ENCODE data around the gene PGAM1. TPM values are rescaled to one million over a fixed set of nuclear protein-coding genes. Genes with fewer than 3 reads are reported as not detected.

Gene PGAM1
- total and polyA plus RNA-seq, 11 donors: 41.6 to 436 (median 250) TPM

DNA sequence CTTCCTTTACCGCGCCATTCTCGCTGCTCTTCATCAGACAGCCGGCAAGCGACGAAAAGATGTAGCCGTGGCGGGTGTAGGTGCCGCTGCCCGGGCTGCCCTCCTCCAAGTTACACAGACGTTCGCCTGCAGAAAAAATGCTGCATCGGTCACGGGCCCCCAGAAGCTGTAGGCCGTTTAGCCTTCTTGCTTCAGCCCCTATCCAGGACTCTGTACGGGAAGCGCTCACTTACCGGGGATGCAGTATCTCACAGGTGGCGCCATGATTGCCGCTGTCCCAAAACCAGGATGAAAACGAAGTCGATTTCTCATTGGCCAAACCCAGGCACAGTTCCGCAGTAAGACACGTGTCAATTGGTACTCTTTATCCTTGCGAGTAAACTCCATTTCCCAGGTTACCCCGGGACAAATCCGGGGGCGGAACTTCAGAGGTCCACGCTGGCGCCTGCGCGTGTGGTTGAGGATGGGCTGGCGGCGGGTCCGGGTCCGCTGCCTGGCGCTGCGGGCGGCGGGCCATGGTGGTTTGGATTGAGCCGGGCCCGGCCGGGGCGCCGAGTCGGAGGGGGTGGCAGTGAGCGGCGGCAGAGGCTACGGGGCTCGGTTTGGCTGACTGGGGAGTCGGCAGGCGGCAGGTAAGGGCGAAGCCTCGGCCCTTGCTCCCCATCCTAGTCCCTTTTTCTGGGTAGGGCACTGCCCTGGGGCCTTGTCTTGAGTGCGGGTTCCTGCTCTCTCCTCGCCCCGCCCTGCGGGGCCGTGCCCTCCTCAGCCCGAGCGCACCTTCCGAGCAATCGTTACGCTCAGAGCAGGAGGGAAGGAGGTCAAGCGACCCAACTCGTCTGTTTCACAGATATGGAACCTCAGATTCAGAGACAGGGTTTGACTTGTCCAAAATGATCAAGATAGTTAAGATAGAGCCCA, 20.0 kb downstream of the PGAM1 start, which contains the start of the genes EXOSC1 and ZDHHC16:
TSS of gene EXOSC1 (minus strand) at position 285 of the 918 bp plus-strand sequence. CDS start at position 264, 21 bp downstream.
TSS of gene ZDHHC16 (plus strand) at position 454 of the 918 bp plus-strand sequence. CDS start 5,501 bp downstream, outside the sequence.
- intact Hi-C loops (cut with DNase I): loop anchor here in 3 of 10 donors (2.0 to 10.0 kb wide), 3 partner anchors 17 to 51 kb away; partner anchors contain the start of genes MMS19 (in 2 of the 3) and UBTD1 (in 2 of the 3)

DNA sequence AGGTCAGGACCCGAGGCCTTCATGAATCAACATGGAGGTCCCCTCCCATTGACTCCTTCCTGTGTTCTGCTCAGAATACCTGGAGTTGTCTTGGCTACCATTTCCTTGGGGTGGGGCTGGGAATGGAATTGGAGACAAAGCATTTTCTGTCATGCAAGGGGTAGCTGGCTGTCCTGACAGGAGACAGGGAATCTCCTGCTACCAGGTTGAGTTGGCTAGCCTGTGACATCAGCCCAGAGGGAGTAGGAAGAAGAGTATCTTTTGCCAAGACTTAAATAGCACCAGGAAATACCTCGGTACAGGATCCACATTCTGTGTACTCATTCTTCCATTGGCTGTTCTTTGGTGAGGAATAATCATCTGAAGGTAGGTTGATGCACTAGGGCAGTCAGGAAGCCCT, 24.8 kb downstream of the PGAM1 start:
- no peaks in the 10 kb centered on the region for H3K9me3 ChIP-seq
- H3K27ac ChIP-seq: peak overlapping the region in 5 of 12 donors; percentile 9 to 58 (median 43)
- H3K27me3 ChIP-seq: no peaks in the 10 kb centered on the region
- intact Hi-C loops (cut with DNase I): no loop called here
- H3K36me3 ChIP-seq: peaks cover 0 to 47% (median 24%) of the 10 kb centered on the region in 9 donors
- peaks cover 0 to 69% (median 44%) of the 10 kb centered on the region in 12 donors for H3K4me1 ChIP-seq
- no peak overlapping the region for H3K4me3 ChIP-seq
- TF ChIP-seq POLR2A (IDR thresholded peaks at IDR 0.05): no peak
- TF ChIP-seq, protein P1, sequence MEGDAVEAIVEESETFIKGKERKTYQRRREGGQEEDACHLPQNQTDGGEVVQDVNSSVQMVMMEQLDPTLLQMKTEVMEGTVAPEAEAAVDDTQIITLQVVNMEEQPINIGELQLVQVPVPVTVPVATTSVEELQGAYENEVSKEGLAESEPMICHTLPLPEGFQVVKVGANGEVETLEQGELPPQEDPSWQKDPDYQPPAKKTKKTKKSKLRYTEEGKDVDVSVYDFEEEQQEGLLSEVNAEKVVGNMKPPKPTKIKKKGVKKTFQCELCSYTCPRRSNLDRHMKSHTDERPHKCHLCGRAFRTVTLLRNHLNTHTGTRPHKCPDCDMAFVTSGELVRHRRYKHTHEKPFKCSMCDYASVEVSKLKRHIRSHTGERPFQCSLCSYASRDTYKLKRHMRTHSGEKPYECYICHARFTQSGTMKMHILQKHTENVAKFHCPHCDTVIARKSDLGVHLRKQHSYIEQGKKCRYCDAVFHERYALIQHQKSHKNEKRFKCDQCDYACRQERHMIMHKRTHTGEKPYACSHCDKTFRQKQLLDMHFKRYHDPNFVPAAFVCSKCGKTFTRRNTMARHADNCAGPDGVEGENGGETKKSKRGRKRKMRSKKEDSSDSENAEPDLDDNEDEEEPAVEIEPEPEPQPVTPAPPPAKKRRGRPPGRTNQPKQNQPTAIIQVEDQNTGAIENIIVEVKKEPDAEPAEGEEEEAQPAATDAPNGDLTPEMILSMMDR (IDR thresholded peaks at IDR 0.05): no peak
- DNase-seq (peak in 1 of 5 donors; percentile 43), ATAC-seq (peak in 2 of 4 donors; percentile 16 to 17)
- WGBS, 4 donors: 31 to 42% (median 36%) methylated on average over 2 of the region's 2 CpGs

More for the DNA sequence above, 20.0 kb downstream of the PGAM1 start, which contains the start of the genes EXOSC1 and ZDHHC16:
- peak; percentile 97 to 98 (median 98) for ATAC-seq
- 0 to 1% (median 0%) methylated on average over 50 to 66 of the region's 66 CpGs for WGBS, 4 donors
- Histone ChIP-seq H3K27ac (peak within 1 kb of the TSS; percentile 27 to 83 (median 72)), H3K27me3 (no peaks in the 10 kb centered on the region), H3K36me3 (peaks cover 0 to 29% (median 19%) of the 10 kb centered on the region in 9 donors), H3K9me3 (no peaks in the 10 kb centered on the region), H3K4me1 (peaks cover 4 to 46% (median 35%) of the 10 kb centered on the region in 12 donors), H3K4me3 (peak within 1 kb of the TSS; percentile 62 to 96 (median 89))
- peak; percentile 92 to 94 (median 93) for DNase-seq
- peak in 1 of 2 donors; percentile 81 for TF ChIP-seq POLR2A (IDR thresholded peaks at IDR 0.05)
- TF ChIP-seq, protein P1 (IDR thresholded peaks at IDR 0.05): peak in 4 of 12 donors; percentile 9 to 39 (median 24)

DNA sequence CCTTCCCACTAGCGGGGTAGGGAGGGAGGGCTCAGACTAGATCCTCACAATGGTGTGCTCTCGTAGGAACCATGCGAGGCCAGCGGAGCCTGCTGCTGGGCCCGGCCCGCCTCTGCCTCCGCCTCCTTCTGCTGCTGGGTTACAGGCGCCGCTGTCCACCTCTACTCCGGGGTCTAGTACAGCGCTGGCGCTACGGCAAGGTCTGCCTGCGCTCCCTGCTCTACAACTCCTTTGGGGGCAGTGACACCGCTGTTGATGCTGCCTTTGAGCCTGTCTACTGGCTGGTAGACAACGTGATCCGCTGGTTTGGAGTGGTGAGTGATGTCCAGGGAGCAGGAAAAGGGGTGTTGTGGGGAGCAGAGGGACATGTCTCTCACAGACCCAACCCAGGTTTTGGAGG, 25.6 kb downstream of the PGAM1 start:
- Histone ChIP-seq H3K4me3 (no peak overlapping the region), H3K27me3 (no peaks in the 10 kb centered on the region), H3K4me1 (peaks cover 0 to 68% (median 42%) of the 10 kb centered on the region in 12 donors), H3K27ac (peak overlapping the region in 4 of 12 donors; percentile 3 to 58 (median 46)), H3K9me3 (no peaks in the 10 kb centered on the region), H3K36me3 (peaks cover 0 to 55% (median 32%) of the 10 kb centered on the region in 9 donors)
- intact Hi-C loops (cut with DNase I): no loop called here
- WGBS, 4 donors: 94 to 97% (median 96%) methylated on average over 16 to 17 of the region's 17 CpGs
- peak in 1 of 4 donors; percentile 5 for ATAC-seq
- DNase-seq: no peak
- TF ChIP-seq POLR2A (IDR thresholded peaks at IDR 0.05): no peak
- TF ChIP-seq, protein P1 (IDR thresholded peaks at IDR 0.05): no peak

DNA sequence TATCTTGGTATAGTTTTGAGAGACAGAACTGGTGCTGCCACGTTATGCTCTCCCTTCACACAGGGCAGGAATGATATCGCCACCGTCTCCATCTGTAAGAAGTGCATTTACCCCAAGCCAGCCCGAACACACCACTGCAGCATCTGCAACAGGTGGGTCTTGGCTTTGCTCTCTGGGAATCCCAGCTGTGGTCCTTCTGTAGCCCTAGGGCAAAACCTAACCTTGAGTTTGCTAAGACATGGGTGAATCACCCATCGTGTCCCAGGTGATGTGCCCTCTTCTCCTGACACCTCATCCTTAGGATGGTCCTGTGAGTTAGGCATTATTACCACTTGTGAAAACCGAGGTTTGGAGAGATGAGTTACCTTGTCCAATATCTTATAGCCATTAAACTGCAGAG, 26.4 kb downstream of the PGAM1 start:
- DNase-seq (no peak), ATAC-seq (no peak)
- H3K4me1 ChIP-seq: peaks cover 0 to 61% (median 36%) of the 10 kb centered on the region in 12 donors
- H3K36me3 ChIP-seq: peaks cover 0 to 63% (median 39%) of the 10 kb centered on the region in 9 donors
- H3K4me3 ChIP-seq: no peak overlapping the region
- no peaks in the 10 kb centered on the region for H3K27me3 ChIP-seq
- intact Hi-C loops (cut with DNase I): no loop called here
- WGBS, 4 donors: 89 to 96% (median 93%) methylated on average over 6 of the region's 6 CpGs
- H3K27ac ChIP-seq: peak overlapping the region in 1 of 12 donors; percentile 40
- TF ChIP-seq, protein P1 (IDR thresholded peaks at IDR 0.05): no peak
- no peak for TF ChIP-seq POLR2A (IDR thresholded peaks at IDR 0.05)
- H3K9me3 ChIP-seq: no peaks in the 10 kb centered on the region

Data from heart left ventricle (tissue), 16 donors.